ENCODE data around the gene PRAF2.

DNA sequence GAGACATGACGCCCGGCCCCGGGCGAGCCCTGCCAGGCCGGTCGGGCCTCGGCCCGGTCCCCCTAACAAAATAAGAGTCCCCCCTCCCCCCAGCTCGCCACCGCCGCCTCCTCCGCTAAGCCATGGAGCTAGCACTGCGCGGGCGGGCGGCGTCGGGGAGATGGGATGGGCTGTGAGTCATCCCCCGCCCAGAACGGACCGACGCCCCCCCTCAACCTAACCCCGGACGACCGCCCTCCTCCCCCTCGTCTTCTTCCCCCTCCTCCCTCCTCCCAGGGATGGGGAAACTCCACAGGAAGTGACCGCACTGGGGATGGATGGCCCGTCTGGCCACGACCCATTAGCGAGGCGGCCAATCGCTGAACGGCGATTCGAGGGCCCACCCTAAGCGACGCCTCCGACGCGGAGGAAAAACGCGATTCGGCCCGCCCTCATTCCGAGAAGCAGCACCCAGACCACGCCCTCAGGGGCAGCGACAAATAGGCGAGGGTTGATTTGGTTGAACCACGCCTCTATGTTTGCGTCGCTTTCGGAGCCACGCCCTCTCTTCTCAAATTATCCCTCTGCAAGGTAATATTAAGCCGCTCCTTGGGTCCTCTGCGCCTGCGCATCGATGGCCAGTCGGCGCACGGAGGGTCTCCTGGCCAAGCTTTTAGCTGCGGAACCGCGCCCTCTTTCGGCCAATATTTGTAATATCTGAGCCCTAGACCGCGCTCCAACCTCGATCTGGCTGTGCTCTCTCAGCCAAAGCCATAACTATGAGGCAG, 30.4 kb downstream of the PRAF2 start, which contains the start of gene TFE3:
- TF ChIP-seq POLR2AphosphoS5 (IDR thresholded peaks at IDR 0.05; ENCODE audit: borderline replicate concordance, low read depth, low read length) (no peak), EZH2 (IDR thresholded peaks at IDR 0.05) (no peak)
